CD14-positive monocyte (primary cell): ENCODE results near the gene FHOD3. TPM values are rescaled to one million over a fixed set of nuclear protein-coding genes. Genes with fewer than 3 reads are reported as not detected.

Experiments
- DNase-seq, 3 donors: peaks; one replicate each; pipeline ENCODE4 v3.0.0-alpha.2; 2011 to 2022
- H2AFZ ChIP-seq: 2 replicates; pipeline ENCODE4 v1.6.0; 2012; ENCODE audit warnings: mild to moderate bottlenecking, low read depth, low read length, inconsistent platforms; ENCODE audit not compliant: insufficient read depth, poor library complexity, severe bottlenecking
- H3K27ac ChIP-seq, 2 donors: 1 replicate in 1 of 2; 2 replicates in 1 of 2; pipeline ENCODE4 v1.5.1; 2012 to 2013; ENCODE audit warnings: low read length in 2 of 2, control low read depth in 1 of 2, inconsistent platforms in 1 of 2, low read depth in 1 of 2, mild to moderate bottlenecking in 1 of 2
- H3K27me3 ChIP-seq, 2 donors: one replicate each; pipeline versions ENCODE4 v1.6.0 to v1.6.1; 2011 to 2013; ENCODE audit warnings: low read length in 2 of 2; ENCODE audit not compliant: control insufficient read depth in 2 of 2, insufficient read depth in 2 of 2
- H3K36me3 ChIP-seq, 2 donors: replicated peaks in 1 of 2; 1 replicate in 1 of 2; 2 replicates in 1 of 2; pipeline versions ENCODE4 v1.5.1 to v1.6.1; 2012 to 2013; ENCODE audit warnings: low read length in 2 of 2, control low read depth in 1 of 2, inconsistent platforms in 1 of 2, mild to moderate bottlenecking in 1 of 2; ENCODE audit not compliant: insufficient read depth in 2 of 2, control insufficient read depth in 1 of 2
- H3K4me1 ChIP-seq, 2 donors: 1 replicate in 1 of 2; 2 replicates in 1 of 2; pipeline versions ENCODE4 v1.5.1 to v1.6.1; 2012 to 2013; ENCODE audit warnings: low read length in 2 of 2, control low read depth in 1 of 2, inconsistent platforms in 1 of 2, mild to moderate bottlenecking in 1 of 2, moderate library complexity in 1 of 2; ENCODE audit not compliant: insufficient read depth in 2 of 2, control insufficient read depth in 1 of 2
- H3K4me2 ChIP-seq: replicated peaks from 2 replicates; pipeline ENCODE3; 2012; ENCODE audit warnings: low read length, moderate library complexity, mild to moderate bottlenecking; ENCODE audit not compliant: poor library complexity, severe bottlenecking; ENCODE audit errors: extremely low read depth
- H3K4me3 ChIP-seq, 3 experiments: fragments of 200-600 bp in 1 of 3; sonication (generic) in 1 of 3; replicated peaks in 1 of 3; 1 replicate in 2 of 3; 2 replicates in 1 of 3; pipeline ENCODE4 v1.5.1; 2011 to 2013; ENCODE audit warnings: low read length in 3 of 3, mild to moderate bottlenecking in 3 of 3, control low read depth in 2 of 3, low read depth in 2 of 3, inconsistent platforms in 1 of 3, moderate library complexity in 1 of 3
- H3K79me2 ChIP-seq: 2 replicates; pipeline ENCODE4 v1.6.0; 2012; ENCODE audit warnings: mild to moderate bottlenecking, control low read depth, inconsistent platforms, low read length, moderate library complexity; ENCODE audit not compliant: insufficient read depth
- H3K9ac ChIP-seq: 2 replicates; pipeline ENCODE4 v1.6.0; 2017; ENCODE audit warnings: low read length, mild to moderate bottlenecking; ENCODE audit not compliant: insufficient read depth, poor library complexity, severe bottlenecking
- H3K9me3 ChIP-seq, 2 donors: replicated peaks in 1 of 2; 1 replicate in 1 of 2; 2 replicates in 1 of 2; pipeline versions ENCODE4 v1.5.1 to v1.6.1; 2012 to 2013; ENCODE audit warnings: low read length in 2 of 2, control low read depth in 1 of 2; ENCODE audit not compliant: control insufficient read depth in 1 of 2, insufficient read depth in 1 of 2
- H4K20me1 ChIP-seq: 2 replicates; pipeline ENCODE4 v1.6.0; 2012; ENCODE audit warnings: mild to moderate bottlenecking, low read length, control low read depth, moderate library complexity; ENCODE audit not compliant: insufficient read depth
- H3K27ac Mint-ChIP-seq, 7 donors: one replicate each; pipeline ENCODE4 v1.8.0; 2020; ENCODE audit warnings: mild to moderate bottlenecking in 7 of 7, mixed read lengths in 7 of 7, moderate library complexity in 6 of 7, inconsistent platforms in 2 of 7
- H3K27me3 Mint-ChIP-seq, 3 donors: one replicate each; pipeline ENCODE4 v1.8.0; 2021 to 2022; ENCODE audit warnings: low read depth in 3 of 3, mild to moderate bottlenecking in 3 of 3, mixed read lengths in 3 of 3, moderate library complexity in 3 of 3, inconsistent platforms in 1 of 3
- H3K36me3 Mint-ChIP-seq, 2 donors: one replicate each; pipeline ENCODE4 v1.8.0; 2020; ENCODE audit warnings: mixed read lengths in 2 of 2, inconsistent platforms in 1 of 2, mild to moderate bottlenecking in 1 of 2
- H3K4me1 Mint-ChIP-seq: one replicate; pipeline ENCODE4 v1.8.0; 2020; ENCODE audit warnings: mild to moderate bottlenecking, mixed read lengths
- H3K4me3 Mint-ChIP-seq, 2 donors: one replicate each; pipeline ENCODE4 v1.8.0; 2020; ENCODE audit warnings: mild to moderate bottlenecking in 2 of 2, mixed read lengths in 2 of 2, moderate library complexity in 1 of 2
- H3K9me3 Mint-ChIP-seq, 7 donors: one replicate each; pipeline ENCODE4 v1.8.0; 2020 to 2022; ENCODE audit warnings: mixed read lengths in 7 of 7, mild to moderate bottlenecking in 6 of 7, moderate library complexity in 6 of 7, inconsistent platforms in 2 of 7
- WGBS: methylation state at CpG from one replicate; pipeline ENCODE4 v1.1.5; 2013; ENCODE audit warnings: missing lambda C conversion rate; ENCODE audit not compliant: insufficient coverage; 5-methylcytosine and 5-hydroxymethylcytosine counted together
- intact Hi-C, 2 donors: fragments of 100-400 bp; cut with micrococcal nuclease; formaldehyde crosslinking; loops; one replicate each; pipeline versions ENCODE4 v1.15.0 to v1.15.1; 2023
- polyA plus RNA-seq, 3 donors: library from polyadenylated mRNA; depleted of rRNA in 1 of 3; unstranded in 2 of 3; stranded (reverse) in 1 of 3; fragments of 300-500 nt in 2 of 3; fragments of >200 nt in 1 of 3; fragmentation: Illumina TruSeq in 2 of 3; gene quantifications; 1 replicate in 2 of 3; 2 replicates in 1 of 3; pipeline ENCODE4 v1.2.3, GENCODE V29; 2012 to 2021
- TF ChIP-seq, protein P1 (sequence below): fragments of 200-600 bp; IDR thresholded peaks from one replicate; pipeline ENCODE4 v1.8.0; 2022; ENCODE audit warnings: antibody characterized with exemption, mild to moderate bottlenecking

Gene FHOD3
- polyA plus RNA-seq, 3 donors: not detected

DNA sequence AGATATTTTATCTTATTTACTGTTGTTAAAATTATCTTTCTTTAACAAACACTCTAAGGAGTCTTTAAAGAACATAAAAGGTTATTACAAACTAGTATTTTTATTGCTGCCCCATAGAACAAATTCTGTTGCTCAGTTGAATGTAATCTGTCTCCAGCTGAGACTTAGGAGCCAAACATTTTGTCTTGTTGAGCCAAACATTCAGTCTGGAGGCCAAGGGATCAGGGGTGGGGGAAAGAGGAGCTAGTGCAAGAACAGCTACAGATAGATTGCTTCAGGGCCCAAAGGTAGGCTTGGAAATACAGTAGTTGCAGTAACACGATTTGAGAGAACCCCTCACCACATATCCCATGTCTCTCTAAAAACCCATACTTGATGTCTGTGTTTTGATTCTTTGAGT is 480.1 kb downstream of the FHOD3 start:
- intact Hi-C loops: no loop called here

DNA sequence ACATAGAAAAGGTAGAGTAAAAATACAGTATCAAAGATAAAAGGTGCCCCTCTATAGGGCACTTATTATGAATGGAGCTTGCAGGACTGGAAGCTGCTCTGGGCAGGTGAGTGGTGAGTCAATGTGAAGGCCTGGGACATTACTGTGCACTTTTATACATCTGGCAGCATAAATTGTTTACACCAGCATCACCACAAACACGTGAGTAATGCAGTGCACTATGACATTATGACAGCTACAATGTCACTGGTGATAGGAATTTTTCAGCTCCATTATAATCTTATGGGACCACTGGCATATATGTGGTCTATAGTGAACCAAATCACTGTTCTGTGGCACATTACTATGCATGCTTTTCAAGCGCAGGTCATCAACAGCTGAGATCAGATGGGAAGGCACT is 483.2 kb downstream of the FHOD3 start:
- Histone ChIP-seq H3K9ac (no peak overlapping the region), H3K4me3 (no peak overlapping the region), H3K27ac (no peak overlapping the region), H3K27me3 (no peaks in the 10 kb centered on the region), H3K9me3 (no peaks in the 10 kb centered on the region), H3K4me2 (no peak overlapping the region), H3K4me1 (no peaks in the 10 kb centered on the region), H3K36me3 (peaks cover 0 to 31% of the 10 kb centered on the region in 2 donors), H3K79me2 (no peaks in the 10 kb centered on the region), H2AFZ (no peak overlapping the region), H4K20me1 (no peaks in the 10 kb centered on the region)
- Mint-ChIP-seq H3K4me3 (no peak overlapping the region), H3K9me3 (peaks cover 0 to 2% (median 0%) of the 10 kb centered on the region in 7 donors), H3K27me3 (peaks cover 0 to 2% (median 0%) of the 10 kb centered on the region in 3 donors), H3K4me1 (peaks cover 3% of the 10 kb centered on the region), H3K36me3 (peaks cover 7 to 25% of the 10 kb centered on the region in 2 donors), H3K27ac (no peak overlapping the region)
- TF ChIP-seq, protein P1, sequence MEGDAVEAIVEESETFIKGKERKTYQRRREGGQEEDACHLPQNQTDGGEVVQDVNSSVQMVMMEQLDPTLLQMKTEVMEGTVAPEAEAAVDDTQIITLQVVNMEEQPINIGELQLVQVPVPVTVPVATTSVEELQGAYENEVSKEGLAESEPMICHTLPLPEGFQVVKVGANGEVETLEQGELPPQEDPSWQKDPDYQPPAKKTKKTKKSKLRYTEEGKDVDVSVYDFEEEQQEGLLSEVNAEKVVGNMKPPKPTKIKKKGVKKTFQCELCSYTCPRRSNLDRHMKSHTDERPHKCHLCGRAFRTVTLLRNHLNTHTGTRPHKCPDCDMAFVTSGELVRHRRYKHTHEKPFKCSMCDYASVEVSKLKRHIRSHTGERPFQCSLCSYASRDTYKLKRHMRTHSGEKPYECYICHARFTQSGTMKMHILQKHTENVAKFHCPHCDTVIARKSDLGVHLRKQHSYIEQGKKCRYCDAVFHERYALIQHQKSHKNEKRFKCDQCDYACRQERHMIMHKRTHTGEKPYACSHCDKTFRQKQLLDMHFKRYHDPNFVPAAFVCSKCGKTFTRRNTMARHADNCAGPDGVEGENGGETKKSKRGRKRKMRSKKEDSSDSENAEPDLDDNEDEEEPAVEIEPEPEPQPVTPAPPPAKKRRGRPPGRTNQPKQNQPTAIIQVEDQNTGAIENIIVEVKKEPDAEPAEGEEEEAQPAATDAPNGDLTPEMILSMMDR: no peak
- WGBS: 100% methylated on average over 1 of the region's 2 CpGs
- intact Hi-C loops: no loop called here
- no peak for DNase-seq

More for the DNA sequence above, 480.1 kb downstream of the FHOD3 start:
- TF ChIP-seq, protein P1: no peak
- H3K36me3 ChIP-seq: peaks cover 0 to 31% of the 10 kb centered on the region in 2 donors
- DNase-seq: no peak
- no peak overlapping the region for H3K9ac ChIP-seq
- H3K9me3 Mint-ChIP-seq: peaks cover 0 to 5% (median 0%) of the 10 kb centered on the region in 7 donors
- H2AFZ ChIP-seq: no peak overlapping the region
- H3K4me1 Mint-ChIP-seq: peaks cover under 1% of the 10 kb centered on the region
- H3K27me3 Mint-ChIP-seq: peaks cover 0 to 2% (median 0%) of the 10 kb centered on the region in 3 donors
- no peaks in the 10 kb centered on the region for H3K79me2 ChIP-seq
- no peak overlapping the region for H3K27ac Mint-ChIP-seq
- H4K20me1 ChIP-seq: no peaks in the 10 kb centered on the region
- H3K9me3 ChIP-seq: no peaks in the 10 kb centered on the region
- H3K4me2 ChIP-seq: no peak overlapping the region
- peaks cover 6 to 17% of the 10 kb centered on the region in 2 donors for H3K36me3 Mint-ChIP-seq
- no peaks in the 10 kb centered on the region for H3K27me3 ChIP-seq
- no peak overlapping the region for H3K4me3 Mint-ChIP-seq
- H3K4me1 ChIP-seq: no peaks in the 10 kb centered on the region
- no peak overlapping the region for H3K4me3 ChIP-seq
- no peak overlapping the region for H3K27ac ChIP-seq
- no CpG with 5 or more reads among the region's 1 CpG for WGBS
